ACHN (cell line): ENCODE results near the gene ZNF521.

Source experiments
- DNase-seq: peaks from one replicate; pipeline ENCODE4 v3.0.0-alpha.2; 2015
- in situ Hi-C: cut with HindIII; loops from 2 replicates; pipeline ENCODE4 v1.10.0; 2017; ENCODE audit warnings: low sequenced_read_pairs, low pct_ligation_motif_present, low pct_unique_long_range_greater_than_20kb

Gene ZNF521

DNA sequence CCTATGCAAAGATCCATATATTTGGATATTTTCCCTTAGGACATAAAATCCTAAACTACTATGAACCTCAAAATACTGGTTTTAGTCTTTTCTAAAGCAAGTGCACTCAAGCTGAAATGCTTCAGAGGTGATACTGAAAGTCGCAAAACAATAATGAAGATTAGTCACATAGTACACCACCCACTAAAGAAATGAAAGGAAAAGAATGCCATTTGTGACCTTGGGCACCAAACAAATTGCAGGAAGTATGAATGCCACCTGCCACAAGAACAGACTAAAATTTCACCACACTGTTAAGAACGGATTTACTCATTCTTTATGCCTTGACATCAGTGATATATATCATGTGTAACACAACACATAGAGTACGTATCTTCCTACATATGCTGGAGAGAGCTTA lies 161.5 kb downstream of the ZNF521 start:
- no peak for DNase-seq
- in situ Hi-C loops: no loop called here

DNA sequence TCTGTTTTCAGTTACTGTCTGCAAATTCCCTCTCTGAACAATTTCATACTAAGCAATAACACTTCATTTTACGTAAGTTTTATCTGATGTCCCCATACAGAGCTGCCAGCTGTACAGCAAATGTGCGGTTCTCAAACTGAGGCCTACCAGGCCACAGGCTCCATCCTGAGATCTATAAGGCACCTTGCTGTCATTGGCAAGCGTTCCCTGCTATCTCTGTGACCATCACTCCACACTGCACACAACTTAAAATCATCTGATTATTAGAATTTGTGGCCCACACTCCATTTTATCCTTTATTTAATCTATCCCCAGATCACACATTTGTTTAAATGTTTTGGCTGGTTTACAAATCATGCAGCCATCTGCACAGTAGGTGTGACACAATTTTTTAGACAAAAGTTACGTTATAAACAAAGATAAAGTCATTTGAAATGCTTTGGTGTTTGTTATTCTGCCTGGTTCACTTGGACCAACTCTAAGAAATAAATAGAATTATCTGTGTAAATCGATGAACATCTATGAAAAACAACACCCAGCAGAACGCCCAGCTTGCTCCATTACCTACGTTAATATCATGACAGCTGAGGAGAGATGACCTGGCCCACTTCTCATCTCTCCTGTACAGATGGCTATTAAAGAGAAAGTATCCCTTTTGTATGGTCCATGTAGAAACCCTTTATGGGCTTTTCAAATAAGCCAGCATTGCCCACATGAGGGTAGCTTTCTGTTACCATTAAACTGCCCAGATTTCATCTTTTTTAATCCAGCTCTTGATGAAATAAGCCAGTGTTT lies 162.4 kb downstream of the ZNF521 start:
- in situ Hi-C loops: no loop called here
- no peak for DNase-seq

DNA sequence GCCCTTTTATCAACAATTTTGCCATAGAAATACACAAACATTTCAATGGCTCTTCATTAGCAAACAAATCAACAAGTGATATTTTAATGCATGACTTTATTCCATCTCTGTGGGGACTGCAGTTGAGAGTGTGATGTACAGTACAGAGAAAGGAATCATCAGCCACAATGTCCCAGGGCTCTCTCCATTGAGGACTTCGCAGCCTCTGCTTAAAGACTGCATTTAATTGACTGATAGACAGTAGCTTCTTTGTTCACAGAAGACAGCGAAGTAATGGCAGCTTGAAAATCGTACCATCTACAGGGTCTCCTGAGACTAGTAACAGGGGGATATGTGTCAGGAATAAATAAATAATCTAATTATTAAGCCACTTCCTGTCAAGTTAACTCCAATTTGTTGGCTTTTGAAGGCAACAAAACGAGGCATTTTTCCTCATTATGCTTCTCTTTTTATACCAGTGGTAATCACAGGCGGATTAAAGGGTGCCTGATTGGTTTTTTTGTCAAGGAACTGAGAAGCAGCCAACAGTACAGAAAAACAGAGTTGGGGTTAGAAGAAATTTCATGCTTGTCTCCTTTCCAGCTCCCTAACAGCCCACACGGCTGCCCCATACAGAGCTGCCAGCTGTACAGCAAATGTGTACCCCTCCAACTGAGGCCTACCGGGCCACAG lies 164.3 kb downstream of the ZNF521 start:
- DNase-seq: no peak
- in situ Hi-C loops: no loop called here

DNA sequence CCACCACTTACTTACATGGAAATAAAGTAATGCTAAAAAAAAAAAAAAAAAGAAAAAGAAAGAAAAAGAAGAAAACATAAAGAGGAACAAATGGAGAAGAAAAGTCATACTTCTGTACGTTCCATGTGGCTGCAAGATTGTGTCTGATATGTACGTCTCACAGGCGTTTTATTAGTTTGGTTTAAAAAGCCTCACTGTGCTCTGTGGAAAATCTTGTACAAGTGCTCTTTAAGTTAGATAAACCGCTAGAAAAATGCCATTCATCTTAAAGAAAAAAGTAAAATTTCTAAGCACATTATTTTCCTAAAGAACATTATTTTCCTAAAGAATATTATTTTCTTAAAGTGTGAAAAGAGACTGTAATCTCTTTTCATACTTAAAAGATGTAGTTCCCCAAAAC lies 165.1 kb downstream of the ZNF521 start:
- DNase-seq: no peak
- in situ Hi-C loops: no loop called here

DNA sequence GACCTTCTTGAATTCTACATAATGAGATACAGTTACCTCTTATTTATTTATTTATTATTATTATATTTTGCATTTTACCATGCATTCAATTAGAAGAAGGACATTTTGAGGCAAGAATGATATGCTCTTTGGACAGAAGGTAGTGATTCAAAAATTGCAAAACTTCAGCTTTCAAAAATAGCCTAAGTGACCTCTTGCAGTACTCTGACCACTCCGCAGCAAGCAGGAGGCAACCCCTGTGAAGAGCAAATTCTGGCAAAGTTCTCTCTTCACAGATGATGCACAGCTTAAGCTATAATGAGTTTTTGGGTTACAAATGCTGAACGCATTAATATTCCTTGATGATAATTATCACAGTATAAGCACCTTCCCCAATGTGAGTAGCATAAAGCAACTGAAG lies 170.0 kb downstream of the ZNF521 start:
- in situ Hi-C loops: no loop called here
- DNase-seq: no peak

DNA sequence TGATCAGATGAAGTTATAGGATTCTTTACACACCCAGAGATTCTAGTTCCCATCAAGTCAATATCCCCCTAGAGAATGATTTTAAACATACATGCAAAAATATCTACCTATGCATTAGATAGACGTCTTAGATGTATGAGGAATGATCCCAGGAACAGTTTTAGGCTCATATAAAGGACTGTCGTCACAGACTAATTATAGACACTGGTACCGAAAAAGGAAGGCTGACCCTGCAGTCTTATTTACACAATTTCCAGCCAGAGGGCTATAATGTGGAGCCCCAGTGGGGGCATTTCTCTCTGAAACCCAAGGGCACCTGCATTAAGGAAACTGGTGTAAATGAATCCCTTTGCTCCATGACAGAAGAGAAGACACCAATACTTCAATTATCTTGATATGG lies 170.4 kb downstream of the ZNF521 start:
- in situ Hi-C loops: no loop called here

DNA sequence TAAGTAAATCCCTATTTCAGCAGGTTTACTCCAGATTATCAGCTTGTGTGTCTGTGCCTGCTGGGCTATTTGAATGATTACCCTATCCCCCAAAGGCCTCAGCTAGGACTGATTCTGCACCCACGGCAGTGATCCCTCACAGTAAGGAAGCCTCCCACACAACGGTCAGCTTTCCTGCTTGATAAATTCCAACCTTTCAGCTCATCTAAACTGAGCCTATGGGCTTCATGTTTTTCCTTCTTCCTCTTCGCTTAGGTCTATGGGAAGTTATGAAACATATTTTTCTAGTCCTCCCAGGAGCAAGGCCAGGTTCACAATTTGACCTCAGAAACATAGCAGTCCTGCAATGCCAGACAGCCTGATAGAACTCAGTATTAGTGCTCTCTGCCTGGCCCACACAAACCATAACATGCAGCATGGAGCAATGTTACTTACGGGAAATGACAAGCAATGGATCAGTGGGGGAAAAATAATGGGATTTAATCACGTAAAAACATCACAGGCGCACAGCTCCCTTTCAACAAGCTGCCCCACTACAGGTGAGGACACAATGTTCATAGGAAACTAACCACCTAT lies 170.9 kb downstream of the ZNF521 start:
- no peak for DNase-seq
- in situ Hi-C loops: no loop called here

More for the DNA sequence above, 170.4 kb downstream of the ZNF521 start:
- DNase-seq: no peak

DNA sequence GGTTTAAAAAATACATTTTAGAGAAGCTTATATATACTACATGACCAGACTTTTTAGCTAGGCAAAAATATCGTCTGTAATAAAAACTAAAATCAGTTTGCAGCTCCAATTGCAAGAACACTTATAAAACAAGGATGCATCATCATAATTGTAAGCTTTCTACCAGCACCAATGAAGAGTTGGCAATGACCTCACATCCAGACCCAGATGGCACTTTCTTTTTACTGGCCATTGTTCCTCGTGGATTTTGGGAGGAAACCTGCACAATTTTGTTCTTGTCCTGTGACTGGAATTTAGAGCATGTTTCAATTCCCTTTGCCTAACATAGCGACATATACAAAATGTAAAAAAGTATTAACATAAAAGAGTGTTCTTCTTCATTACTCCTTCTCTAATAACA lies 174.3 kb downstream of the ZNF521 start:
- in situ Hi-C loops: no loop called here
- no peak for DNase-seq

DNA sequence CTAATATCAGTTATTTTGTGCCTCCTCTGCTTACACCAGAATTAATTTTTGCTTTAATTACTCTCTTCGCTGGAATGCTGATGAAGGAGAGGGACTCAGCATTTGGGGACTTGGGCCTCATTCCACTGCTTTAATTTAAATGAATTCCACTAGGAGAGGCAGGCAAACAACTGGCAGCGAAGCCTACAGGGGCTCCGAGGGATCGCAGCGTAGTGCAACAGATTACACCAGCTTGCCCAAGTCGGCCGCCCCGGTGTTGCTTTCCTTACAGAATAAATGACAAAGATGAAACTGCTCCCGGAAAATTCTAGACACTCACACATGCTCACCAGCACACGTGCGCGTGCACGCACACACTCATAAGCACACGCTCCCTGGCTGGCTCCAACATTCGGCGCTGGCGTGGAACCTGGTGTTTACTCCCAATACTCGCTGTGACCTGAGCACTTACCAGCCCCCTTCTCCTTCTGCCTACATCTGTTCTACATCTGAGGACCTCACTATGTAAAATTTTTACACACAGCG lies 175.4 kb downstream of the ZNF521 start:
- in situ Hi-C loops: no loop called here
- no peak for DNase-seq

DNA sequence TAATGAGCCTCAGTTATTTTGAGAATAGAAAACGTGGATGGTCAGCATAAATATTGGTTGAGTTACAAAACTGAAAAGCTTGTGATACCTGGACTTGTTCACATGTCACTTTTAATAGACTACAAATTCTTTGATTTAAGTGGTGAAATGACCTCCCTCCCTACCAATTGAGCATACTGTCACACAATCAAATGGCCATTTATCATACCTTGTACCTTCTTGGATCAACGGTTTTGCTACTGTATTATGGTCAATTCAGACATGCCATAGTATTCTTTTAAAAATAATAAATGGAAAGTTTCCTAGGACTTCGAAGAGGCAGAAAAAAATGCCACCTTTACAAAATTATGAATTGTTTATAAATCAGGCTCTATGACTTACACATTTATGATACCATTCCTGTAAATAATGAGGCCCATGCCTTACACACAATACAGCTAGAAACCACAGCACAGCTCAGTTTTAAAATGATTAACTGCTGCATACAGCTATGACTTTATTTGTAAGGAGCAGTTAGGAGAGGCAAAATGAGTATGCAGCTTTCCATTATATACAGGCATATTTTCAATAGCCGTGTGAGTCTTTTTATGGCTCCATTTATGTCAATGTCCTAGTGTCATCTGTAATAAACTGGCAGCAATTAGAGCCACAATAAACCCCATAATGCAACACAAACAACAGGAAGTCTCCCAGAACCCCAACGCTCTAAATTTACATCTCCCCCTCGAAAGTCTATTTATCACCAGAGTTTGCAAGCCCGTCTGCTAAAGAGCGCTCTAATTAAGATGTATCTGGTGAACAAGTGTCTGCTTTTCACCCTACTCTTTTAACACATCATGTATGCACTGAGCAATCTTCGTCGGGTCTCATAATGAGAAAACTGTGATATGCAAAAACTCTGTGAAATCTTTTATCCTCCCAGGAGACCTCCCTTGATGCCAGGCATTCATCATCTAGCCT lies 176.1 kb downstream of the ZNF521 start:
- in situ Hi-C loops: no loop called here
- no peak for DNase-seq

DNA sequence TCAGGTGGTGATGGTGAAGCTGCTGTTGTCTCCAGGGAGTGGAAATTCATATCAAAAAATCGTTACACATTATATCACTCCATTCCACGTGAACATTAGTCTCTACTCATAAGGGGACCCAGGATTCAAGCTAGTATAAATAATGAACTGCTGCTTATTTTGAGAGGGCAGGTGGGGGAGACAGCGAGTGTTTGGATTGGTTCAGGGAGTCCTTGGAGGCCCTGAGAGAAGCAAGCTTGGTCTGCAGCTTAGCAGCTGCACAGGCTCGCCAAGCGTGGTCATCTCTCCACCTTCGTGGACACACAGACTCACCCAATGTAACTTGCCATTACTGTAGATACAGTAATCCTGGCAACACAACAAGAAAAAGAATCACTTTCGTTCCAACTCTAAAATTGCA lies 177.6 kb downstream of the ZNF521 start:
- DNase-seq: no peak
- in situ Hi-C loops: no loop called here

DNA sequence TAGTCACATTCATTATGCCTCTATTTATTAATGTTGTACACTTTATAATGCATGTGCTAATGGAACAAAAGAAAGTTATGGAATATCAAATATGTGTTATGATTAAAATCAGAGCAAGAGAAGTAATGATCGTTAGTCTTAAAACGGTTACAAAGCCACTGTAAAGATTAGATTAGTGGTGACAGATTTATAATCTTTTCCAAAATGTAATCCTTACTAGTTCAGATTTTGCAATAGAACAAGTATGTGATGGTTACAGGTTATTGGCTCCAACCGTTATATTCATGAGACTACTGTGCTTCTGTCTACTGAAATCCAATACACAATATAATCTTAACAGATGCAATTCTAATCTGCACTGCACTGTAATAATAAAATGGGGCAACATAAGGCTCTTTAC lies 180.6 kb downstream of the ZNF521 start:
- in situ Hi-C loops: no loop called here
- no peak for DNase-seq

DNA sequence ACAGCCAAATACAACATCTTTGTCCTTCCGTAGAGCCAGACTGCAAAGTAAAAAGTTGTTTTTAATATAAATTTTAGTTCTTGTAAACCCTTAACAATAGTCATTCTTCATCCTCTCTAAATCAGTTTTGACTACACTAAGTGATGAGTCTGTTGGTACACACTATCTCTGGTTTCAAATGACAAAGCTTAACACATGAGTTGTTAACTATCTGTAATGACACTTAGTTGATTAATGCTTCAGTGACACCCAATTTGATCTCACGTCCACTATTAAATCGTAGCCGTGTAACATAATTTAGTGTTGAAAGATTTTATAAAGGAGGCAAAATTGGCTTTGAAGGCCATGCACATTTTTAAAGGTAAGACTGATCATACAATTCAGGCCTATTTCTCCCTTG lies 181.6 kb downstream of the ZNF521 start:
- no peak for DNase-seq
- in situ Hi-C loops: no loop called here

DNA sequence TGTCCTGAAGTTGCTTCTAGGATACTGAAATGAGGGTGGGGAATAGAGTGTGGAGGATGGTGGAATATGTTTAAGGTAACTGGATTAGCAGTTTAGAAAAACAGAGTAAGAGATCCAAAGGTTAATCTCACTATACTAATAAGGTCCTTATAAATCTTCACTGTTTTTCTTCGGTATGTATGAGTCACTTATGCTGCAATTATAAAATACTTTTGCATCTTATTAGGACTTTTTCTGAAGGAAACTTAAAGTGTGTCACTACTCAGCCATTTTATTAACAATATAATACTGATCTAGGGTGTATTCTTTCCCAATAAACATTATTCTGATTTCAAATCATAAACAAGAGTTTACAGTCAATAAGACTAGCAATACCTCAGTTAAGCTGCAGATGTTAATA lies 182.3 kb downstream of the ZNF521 start:
- no peak for DNase-seq
- in situ Hi-C loops: no loop called here

DNA sequence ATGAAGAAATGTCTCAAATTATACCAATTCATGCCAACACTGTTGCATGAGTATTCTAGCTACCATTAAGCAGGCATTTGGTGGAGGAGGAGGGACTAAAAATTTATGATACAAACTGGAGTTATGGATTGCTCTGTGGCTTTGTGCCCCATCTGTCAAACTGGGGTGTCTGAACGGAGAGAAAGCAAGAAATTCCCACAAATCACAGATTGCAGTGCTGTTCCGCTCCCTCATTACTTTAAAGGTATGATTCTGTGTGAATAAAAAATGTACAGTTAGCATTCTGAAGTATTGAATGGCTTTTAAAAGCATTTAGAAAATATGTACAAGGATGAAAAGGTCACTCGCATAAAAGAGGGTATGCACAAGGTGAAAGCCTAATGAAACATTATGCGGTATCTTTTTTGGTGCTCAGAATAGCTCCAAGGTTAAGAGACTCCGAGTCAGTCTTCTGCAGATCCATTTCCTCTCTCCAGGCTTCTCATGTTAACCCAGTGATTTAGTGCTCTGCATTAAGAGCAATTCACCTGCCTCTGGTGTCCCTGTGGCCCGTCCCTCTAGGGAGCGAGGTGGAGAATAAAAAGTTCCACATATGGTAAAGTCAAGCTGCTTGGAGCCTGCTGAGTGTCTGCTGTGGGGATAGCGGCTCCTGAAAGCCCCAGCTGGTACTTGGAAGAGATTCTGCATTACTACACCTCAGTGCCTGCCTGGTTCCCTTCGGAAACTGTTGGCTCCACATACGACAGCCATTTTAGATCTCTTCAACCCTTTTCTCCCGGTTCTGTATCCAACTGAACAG lies 184.2 kb downstream of the ZNF521 start:
- DNase-seq: no peak
- in situ Hi-C loops: no loop called here

DNA sequence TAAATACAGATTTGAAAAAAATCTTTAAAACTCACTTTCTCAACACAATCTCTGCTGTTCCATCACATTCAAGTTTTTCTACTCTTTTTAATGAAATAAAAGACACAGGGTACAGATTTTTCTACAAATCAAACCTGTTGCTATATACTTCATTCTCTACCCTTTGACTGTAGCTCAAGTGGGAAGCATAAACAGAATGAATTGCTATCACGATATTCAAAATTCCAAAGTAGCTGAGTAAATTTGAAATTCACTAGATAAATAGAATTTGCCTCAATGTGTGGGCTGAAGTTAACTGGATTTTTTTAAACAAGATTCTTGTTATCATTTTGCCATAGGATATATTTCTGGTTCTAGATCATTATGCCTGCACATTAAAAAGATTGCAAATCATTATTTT lies 185.9 kb downstream of the ZNF521 start:
- in situ Hi-C loops: no loop called here
- DNase-seq: no peak

DNA sequence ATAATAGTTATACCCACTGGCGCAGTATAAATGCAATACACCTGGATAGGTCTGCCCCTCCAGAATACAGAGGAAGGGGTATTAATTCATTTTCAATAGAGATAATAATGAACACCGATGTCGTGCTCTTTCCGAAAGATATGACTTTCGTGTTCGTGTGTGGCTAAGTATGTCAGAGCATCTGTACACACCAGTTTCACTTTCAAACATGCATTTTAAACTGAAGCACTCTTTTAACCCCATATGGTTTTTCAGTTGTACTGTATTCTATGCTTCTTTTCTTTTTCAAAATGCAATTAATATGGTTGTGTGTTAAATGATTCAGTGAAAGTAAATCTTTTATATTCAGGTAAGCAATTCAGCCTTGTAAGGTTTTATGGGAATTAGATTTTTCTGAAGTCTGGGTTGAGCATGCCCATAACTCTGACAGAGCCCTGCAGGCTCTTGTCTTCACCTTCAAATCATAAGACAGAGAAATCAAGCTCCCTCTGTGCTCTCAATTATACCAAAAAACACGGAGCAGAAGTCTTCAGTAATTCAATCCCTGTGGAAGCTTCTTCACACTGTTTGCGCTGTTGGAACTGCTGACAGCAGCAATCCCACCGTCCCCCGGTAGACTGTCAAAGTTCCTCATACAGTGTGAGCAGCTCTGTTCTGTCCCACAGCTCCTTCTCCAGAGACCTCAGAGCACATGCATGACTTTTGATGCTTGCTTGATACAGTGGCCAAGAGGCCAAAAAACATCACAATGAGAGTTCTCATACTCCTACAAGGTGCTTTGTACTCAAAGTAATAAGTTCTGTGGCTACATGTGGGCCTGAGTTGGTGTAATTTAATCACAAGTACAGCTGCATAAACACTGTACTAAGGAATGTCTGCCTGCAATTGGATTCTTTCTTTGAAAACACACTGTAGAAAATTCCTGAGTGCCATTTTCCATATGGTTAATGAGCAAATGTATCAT lies 186.8 kb downstream of the ZNF521 start:
- in situ Hi-C loops: no loop called here

More for the DNA sequence above, 186.8 kb downstream of the ZNF521 start:
- DNase-seq: no peak
